ACC112 (cell line): Measurements from ENCODE around the gene DAG1.

Experiments used
- H2AFZ ChIP-seq: fragments of 200-600 bp; sonication (generic); one replicate; pipeline ENCODE4 v1.6.0; 2017; ENCODE audit warnings: antibody characterized with exemption, low read length; ENCODE audit not compliant: unreplicated experiment
- H3K27ac ChIP-seq: fragments of 200-600 bp; sonication (generic); 2 replicates; pipeline ENCODE4 v1.5.1; 2014; ENCODE audit warnings: low read depth, mild to moderate bottlenecking, antibody characterized with exemption, low read length, moderate library complexity
- H3K27me3 ChIP-seq: fragments of 200-600 bp; sonication (generic); 2 replicates; pipeline ENCODE4 v1.6.1; 2014; ENCODE audit warnings: mild to moderate bottlenecking, antibody characterized with exemption, low read length, moderate library complexity, mixed read lengths; ENCODE audit not compliant: insufficient read depth
- H3K36me3 ChIP-seq: fragments of 200-600 bp; sonication (generic); 2 replicates; pipeline ENCODE4 v1.6.1; 2016; ENCODE audit warnings: mild to moderate bottlenecking, antibody characterized with exemption, low read length, moderate library complexity, mixed read lengths; ENCODE audit not compliant: insufficient read depth
- H3K4me1 ChIP-seq: fragments of 200-600 bp; sonication (generic); one replicate; pipeline ENCODE4 v1.6.1; 2016; ENCODE audit warnings: low read length, mixed read lengths; ENCODE audit not compliant: insufficient read depth, unreplicated experiment, control insufficient read depth
- H3K4me3 ChIP-seq: fragments of 200-600 bp; sonication (generic); 2 replicates; pipeline ENCODE4 v1.5.1; 2014; ENCODE audit warnings: mild to moderate bottlenecking, low read depth, low read length
- H3K79me2 ChIP-seq: fragments of 200-600 bp; sonication (generic); one replicate; pipeline ENCODE4 v1.6.0; 2016; ENCODE audit warnings: low read length; ENCODE audit not compliant: control insufficient read depth, unreplicated experiment, insufficient read depth

Gene DAG1

GRCh38 chr3:49554633-49555265, 84.7 kb downstream of the DAG1 start:
- Histone ChIP-seq H3K4me3 (peak overlapping the region; percentile 72), H3K27ac (no peak overlapping the region), H3K27me3 (peaks cover 48% of the 10 kb centered on the region), H2AFZ (no peak overlapping the region), H3K36me3 (no peaks in the 10 kb centered on the region), H3K79me2 (no peaks in the 10 kb centered on the region), H3K4me1 (peaks cover 4% of the 10 kb centered on the region)

GRCh38 chr3:49556500-49557275, 86.6 kb downstream of the DAG1 start:
- Histone ChIP-seq H3K4me3 (no peak overlapping the region), H2AFZ (no peak overlapping the region), H3K36me3 (no peaks in the 10 kb centered on the region), H3K79me2 (no peaks in the 10 kb centered on the region), H3K4me1 (peaks cover 4% of the 10 kb centered on the region), H3K27me3 (peaks cover 67% of the 10 kb centered on the region), H3K27ac (no peak overlapping the region)

- Histone ChIP-seq H3K4me3 (no peak overlapping the region), H3K4me1 (no peaks in the 10 kb centered on the region), H3K27ac (no peak overlapping the region), H3K79me2 (no peaks in the 10 kb centered on the region), H2AFZ (no peak overlapping the region), H3K27me3 (peaks cover 69% of the 10 kb centered on the region), H3K36me3 (no peaks in the 10 kb centered on the region)
Observed at GRCh38 chr3:49563040-49563578, 93.0 kb downstream of the DAG1 start.

- Histone ChIP-seq H3K27ac (no peak overlapping the region), H3K4me1 (no peaks in the 10 kb centered on the region), H3K79me2 (no peaks in the 10 kb centered on the region), H2AFZ (no peak overlapping the region), H3K36me3 (no peaks in the 10 kb centered on the region), H3K4me3 (no peak overlapping the region), H3K27me3 (peaks cover 66% of the 10 kb centered on the region)
Observed at GRCh38 chr3:49563766-49564165, 93.7 kb downstream of the DAG1 start.

- no peak overlapping the region for H3K27ac ChIP-seq
- no peak overlapping the region for H2AFZ ChIP-seq
- no peaks in the 10 kb centered on the region for H3K79me2 ChIP-seq
- no peaks in the 10 kb centered on the region for H3K36me3 ChIP-seq
- H3K4me1 ChIP-seq: no peaks in the 10 kb centered on the region
- H3K27me3 ChIP-seq: peaks cover 65% of the 10 kb centered on the region
- H3K4me3 ChIP-seq: no peak overlapping the region
Observed at GRCh38 chr3:49566312-49566711, 96.2 kb downstream of the DAG1 start.

GRCh38 chr3:49567406-49567805, 97.3 kb downstream of the DAG1 start:
- Histone ChIP-seq H3K27ac (no peak overlapping the region), H3K4me3 (no peak overlapping the region), H3K36me3 (no peaks in the 10 kb centered on the region), H3K4me1 (no peaks in the 10 kb centered on the region), H3K79me2 (no peaks in the 10 kb centered on the region), H3K27me3 (peaks cover 66% of the 10 kb centered on the region), H2AFZ (no peak overlapping the region)

- Histone ChIP-seq H3K4me3 (no peak overlapping the region), H3K36me3 (no peaks in the 10 kb centered on the region), H3K4me1 (no peaks in the 10 kb centered on the region), H2AFZ (no peak overlapping the region), H3K79me2 (no peaks in the 10 kb centered on the region), H3K27me3 (peaks cover 54% of the 10 kb centered on the region), H3K27ac (no peak overlapping the region)
Observed at GRCh38 chr3:49568965-49569364, 98.9 kb downstream of the DAG1 start.

- no peaks in the 10 kb centered on the region for H3K36me3 ChIP-seq
- H2AFZ ChIP-seq: no peak overlapping the region
- H3K79me2 ChIP-seq: no peaks in the 10 kb centered on the region
- H3K4me1 ChIP-seq: no peaks in the 10 kb centered on the region
- H3K27me3 ChIP-seq: peaks cover 46% of the 10 kb centered on the region
- no peak overlapping the region for H3K4me3 ChIP-seq
- no peak overlapping the region for H3K27ac ChIP-seq
Observed at GRCh38 chr3:49570028-49570654, 100.1 kb downstream of the DAG1 start.

GRCh38 chr3:49582177-49582576, 112.1 kb downstream of the DAG1 start:
- H3K36me3 ChIP-seq: no peaks in the 10 kb centered on the region
- no peaks in the 10 kb centered on the region for H3K79me2 ChIP-seq
- H3K4me1 ChIP-seq: no peaks in the 10 kb centered on the region
- H3K27ac ChIP-seq: no peak overlapping the region
- peaks cover 10% of the 10 kb centered on the region for H3K27me3 ChIP-seq
- no peak overlapping the region for H3K4me3 ChIP-seq
- no peak overlapping the region for H2AFZ ChIP-seq
